Measurements from ENCODE around the gene INPP4B. TPM values are rescaled to one million over a fixed set of nuclear protein-coding genes. Genes with fewer than 3 reads are reported as not detected.
A peak's percentile ranks its signal among the peaks of the same experiment; 100 is the strongest.

The INPP4B gene
- total and polyA plus RNA-seq, 3 experiments from 2014 or later, result 50.3 to 52.6 (median 52.6) TPM

- H3K9me3 ChIP-seq (ENCODE audit: low read length), result no peaks in the 10 kb centered on the region
- Mint-ChIP-seq H3K36me3 (peaks cover 0 to 8% (median 7%) of the 10 kb centered on the region in 3 donors), H3K4me1 (peaks cover 67 to 89% (median 81%) of the 10 kb centered on the region in 3 donors), H3K4me3 (peak overlapping the region in 1 of 7 donors; percentile 32), H3K27me3 (no peaks in the 10 kb centered on the region), H3K27ac (peak overlapping the region in 6 of 8 donors; percentile 20 to 86 (median 48)), H3K9me3 (no peaks in the 10 kb centered on the region)
- CTCF ChIA-PET, result interaction anchor here (1.0 to 3.1 kb wide), 3 partner anchors 12 to 28 kb away, joined by 3 to 14 read pairs (median 9); no protein-coding TSS in a partner anchor
- no peak overlapping the region for H3K4me3 ChIP-seq (ENCODE audit: low read length)
- H3K4me1 ChIP-seq (ENCODE audit: insufficient read depth, low read length), result peaks cover 66% of the 10 kb centered on the region
- no peak overlapping the region for H3K27ac ChIP-seq (ENCODE audit: low read depth, low read length)
- H3K27me3 ChIP-seq (ENCODE audit: insufficient read depth, low read length, poor library complexity, severe bottlenecking), result no peaks in the 10 kb centered on the region
- no peaks in the 10 kb centered on the region for H3K36me3 ChIP-seq (ENCODE audit: insufficient read depth, low read length)
- POLR2A ChIA-PET, result interaction anchor here (0.7 kb wide), 1 partner anchor 186 kb away, joined by 3 read pairs; no protein-coding TSS in a partner anchor
- DNase-seq, result no peak
These were observed 466.0 kb downstream of the INPP4B start for GRCh38 chr4:142380052-142380602.

- ChIA-PET CTCF (interaction anchor here (0.6 to 3.1 kb wide), 7 partner anchors 12 to 28 kb away, joined by 3 to 14 read pairs (median 3); no protein-coding TSS in a partner anchor), POLR2A (interaction anchor here (0.6 to 0.7 kb wide), 2 partner anchors 10 to 187 kb away, joined by 3 to 5 read pairs; no protein-coding TSS in a partner anchor)
- Mint-ChIP-seq H3K4me1 (peaks cover 67 to 89% (median 82%) of the 10 kb centered on the region in 3 donors), H3K9me3 (no peaks in the 10 kb centered on the region), H3K27ac (peak overlapping the region in 7 of 8 donors; percentile 5 to 72 (median 57)), H3K27me3 (no peaks in the 10 kb centered on the region), H3K4me3 (peak overlapping the region in 3 of 7 donors; percentile 35 to 55 (median 38)), H3K36me3 (peaks cover 0 to 8% (median 6%) of the 10 kb centered on the region in 3 donors)
- no peak overlapping the region for H3K4me3 ChIP-seq (ENCODE audit: low read length)
- H3K27ac ChIP-seq (ENCODE audit: low read depth, low read length), result no peak overlapping the region
- DNase-seq, result no peak
- no peaks in the 10 kb centered on the region for H3K36me3 ChIP-seq (ENCODE audit: insufficient read depth, low read length)
- no peaks in the 10 kb centered on the region for H3K27me3 ChIP-seq (ENCODE audit: insufficient read depth, low read length, poor library complexity, severe bottlenecking)
- peaks cover 73% of the 10 kb centered on the region for H3K4me1 ChIP-seq (ENCODE audit: insufficient read depth, low read length)
- no peaks in the 10 kb centered on the region for H3K9me3 ChIP-seq (ENCODE audit: low read length)
These were observed 466.6 kb downstream of the INPP4B start for GRCh38 chr4:142379277-142380051.

DNA sequence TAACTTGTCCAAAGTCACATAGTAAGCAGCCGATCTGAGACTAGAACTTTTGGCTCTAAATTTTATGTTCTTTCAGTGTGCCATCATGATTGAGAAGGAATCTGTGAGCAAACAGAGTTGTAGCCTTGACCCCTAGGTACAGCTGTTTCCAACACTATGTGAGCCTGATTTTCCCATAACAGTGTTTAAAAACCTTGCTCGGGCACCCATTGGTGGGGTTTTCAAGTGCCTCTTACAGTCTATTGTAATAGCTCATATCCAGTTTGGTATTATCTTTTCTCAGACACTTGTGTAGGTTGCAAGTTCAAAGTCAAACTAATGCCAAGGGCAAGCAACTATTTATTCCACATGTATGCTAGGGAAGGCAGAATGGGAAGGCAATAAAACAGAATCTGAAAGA, 467.9 kb downstream of the INPP4B start:
- H3K4me3 ChIP-seq (ENCODE audit: low read length), result no peak overlapping the region
- peaks cover 65 to 91% (median 81%) of the 10 kb centered on the region in 3 donors for H3K4me1 Mint-ChIP-seq
- peaks cover 71% of the 10 kb centered on the region for H3K4me1 ChIP-seq (ENCODE audit: insufficient read depth, low read length)
- peak overlapping the region; percentile 53 to 81 (median 70) for H3K4me3 Mint-ChIP-seq
- ChIA-PET CTCF (interaction anchor here (1.6 to 3.1 kb wide), 3 partner anchors 14 to 26 kb away, joined by 3 to 14 read pairs (median 9); no protein-coding TSS in a partner anchor), POLR2A (no interaction called here)
- no peaks in the 10 kb centered on the region for H3K36me3 ChIP-seq (ENCODE audit: insufficient read depth, low read length)
- no peaks in the 10 kb centered on the region for H3K9me3 Mint-ChIP-seq
- no peaks in the 10 kb centered on the region for H3K27me3 ChIP-seq (ENCODE audit: insufficient read depth, low read length, poor library complexity, severe bottlenecking)
- DNase-seq, result no peak
- no peak overlapping the region for H3K27ac ChIP-seq (ENCODE audit: low read depth, low read length)
- H3K9me3 ChIP-seq (ENCODE audit: low read length), result no peaks in the 10 kb centered on the region
- H3K27me3 Mint-ChIP-seq, result no peaks in the 10 kb centered on the region
- H3K36me3 Mint-ChIP-seq, result peaks cover 0 to 4% (median 3%) of the 10 kb centered on the region in 3 donors
- H3K27ac Mint-ChIP-seq, result peak overlapping the region; percentile 47 to 93 (median 86)

DNA sequence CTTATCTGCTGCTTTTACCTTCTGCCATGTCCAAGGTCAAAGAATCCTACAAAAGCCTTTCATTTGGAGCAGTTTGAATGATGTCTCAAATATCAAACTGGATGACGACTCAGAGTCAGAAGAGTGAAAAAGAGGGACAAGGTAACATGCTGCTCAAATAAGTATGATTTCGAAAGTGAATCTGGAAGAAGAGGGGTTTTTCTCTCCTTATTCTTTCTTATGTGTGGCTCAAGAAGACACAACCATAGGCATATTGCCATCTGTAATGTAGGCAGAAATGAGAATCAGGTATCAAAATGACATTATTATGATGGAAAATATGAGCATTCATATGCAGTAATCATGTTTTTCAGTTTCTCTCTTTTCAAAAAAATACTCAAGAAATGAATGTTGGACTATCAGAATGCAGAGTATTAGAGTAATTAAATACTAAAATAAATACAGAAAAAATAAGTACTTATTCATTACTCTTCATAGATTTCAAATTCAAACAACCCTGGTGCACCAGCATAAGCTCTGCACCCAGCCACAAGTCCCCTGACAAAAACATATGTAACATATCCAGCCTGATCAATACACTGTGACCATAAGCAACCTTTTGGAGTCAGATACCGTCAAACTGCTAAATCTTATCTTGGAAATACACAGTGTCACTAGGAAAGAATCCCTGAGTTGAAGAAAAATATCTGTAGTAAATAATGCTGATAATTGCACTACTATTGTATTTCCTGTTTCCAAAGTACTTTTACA, 468.6 kb downstream of the INPP4B start:
- peak overlapping the region; percentile 13 for H3K27ac ChIP-seq (ENCODE audit: low read depth, low read length)
- peak overlapping the region; percentile 47 to 93 (median 86) for H3K27ac Mint-ChIP-seq

DNA sequence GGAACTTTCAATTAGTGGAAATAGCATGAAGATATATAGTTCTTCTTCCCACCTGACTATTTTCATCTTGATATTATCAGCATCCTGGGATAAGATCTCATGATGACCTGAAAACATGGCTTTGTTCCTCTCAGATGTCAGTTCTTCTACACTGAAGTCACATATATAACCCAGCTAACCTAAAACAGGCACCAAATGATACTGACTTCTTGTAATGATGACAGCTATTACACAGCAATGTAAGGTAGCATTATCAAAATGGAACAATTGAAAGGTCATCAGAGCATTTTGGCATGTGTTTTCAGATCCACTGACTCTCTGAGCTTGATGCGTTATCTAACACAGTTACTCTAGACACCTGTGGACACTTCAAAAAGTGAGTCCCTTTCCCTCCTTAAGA, 469.9 kb downstream of the INPP4B start:
- H3K36me3 Mint-ChIP-seq, result peaks cover 0 to 4% (median under 1%) of the 10 kb centered on the region in 3 donors
- CTCF ChIA-PET, result interaction anchor here (1.0 kb wide), 1 partner anchor 61 kb away, joined by 3 read pairs; no protein-coding TSS in a partner anchor
- H3K36me3 ChIP-seq (ENCODE audit: insufficient read depth, low read length), result no peaks in the 10 kb centered on the region
- peak overlapping the region in 2 of 7 donors; percentile 3 to 38 for H3K4me3 Mint-ChIP-seq
- no peak for DNase-seq
- peaks cover 78 to 99% (median 96%) of the 10 kb centered on the region in 3 donors for H3K4me1 Mint-ChIP-seq
- H3K9me3 Mint-ChIP-seq, result peaks cover 0 to under 1% (median 0%) of the 10 kb centered on the region in 5 donors
- H3K9me3 ChIP-seq (ENCODE audit: low read length), result no peaks in the 10 kb centered on the region
- POLR2A ChIA-PET, result no interaction called here
- H3K27ac ChIP-seq (ENCODE audit: low read depth, low read length), result no peak overlapping the region
- H3K27me3 ChIP-seq (ENCODE audit: insufficient read depth, low read length, poor library complexity, severe bottlenecking), result no peaks in the 10 kb centered on the region
- H3K4me1 ChIP-seq (ENCODE audit: insufficient read depth, low read length), result peaks cover 84% of the 10 kb centered on the region
- no peak overlapping the region for H3K4me3 ChIP-seq (ENCODE audit: low read length)
- H3K27ac Mint-ChIP-seq, result peak overlapping the region in 5 of 8 donors; percentile 7 to 70 (median 54)
- H3K27me3 Mint-ChIP-seq, result no peaks in the 10 kb centered on the region

More for the DNA sequence above, 468.6 kb downstream of the INPP4B start:
- CTCF ChIA-PET, result interaction anchor here (3.1 kb wide), 1 partner anchor 14 kb away, joined by 9 read pairs; no protein-coding TSS in a partner anchor
- Histone ChIP-seq H3K36me3 (ENCODE audit: insufficient read depth, low read length) (no peaks in the 10 kb centered on the region), H3K27me3 (ENCODE audit: insufficient read depth, low read length, poor library complexity, severe bottlenecking) (no peaks in the 10 kb centered on the region), H3K9me3 (ENCODE audit: low read length) (no peaks in the 10 kb centered on the region), H3K4me1 (ENCODE audit: insufficient read depth, low read length) (peaks cover 74% of the 10 kb centered on the region), H3K4me3 (ENCODE audit: low read length) (peak overlapping the region; percentile 16)
- Mint-ChIP-seq H3K4me1 (peaks cover 68 to 92% (median 83%) of the 10 kb centered on the region in 3 donors), H3K9me3 (no peaks in the 10 kb centered on the region), H3K36me3 (peaks cover 0 to 4% (median 0%) of the 10 kb centered on the region in 3 donors), H3K4me3 (peak overlapping the region; percentile 53 to 81 (median 72)), H3K27me3 (no peaks in the 10 kb centered on the region)
- no peak for DNase-seq
- POLR2A ChIA-PET, result no interaction called here

GRCh38 chr4:142373610-142374009, 472.5 kb downstream of the INPP4B start:
- no peak for DNase-seq
- peaks cover 4 to 9% (median 5%) of the 10 kb centered on the region in 3 donors for H3K36me3 Mint-ChIP-seq
- Histone ChIP-seq H3K27me3 (ENCODE audit: insufficient read depth, low read length, poor library complexity, severe bottlenecking) (no peaks in the 10 kb centered on the region), H3K4me1 (ENCODE audit: insufficient read depth, low read length) (peaks cover 81% of the 10 kb centered on the region), H3K27ac (ENCODE audit: low read depth, low read length) (no peak overlapping the region), H3K4me3 (ENCODE audit: low read length) (no peak overlapping the region), H3K9me3 (ENCODE audit: low read length) (no peaks in the 10 kb centered on the region), H3K36me3 (ENCODE audit: insufficient read depth, low read length) (no peaks in the 10 kb centered on the region)
- ChIA-PET POLR2A (interaction anchor here (1.2 kb wide), 1 partner anchor 9 kb away, joined by 3 read pairs; no protein-coding TSS in a partner anchor), CTCF (interaction anchor here (0.9 to 2.0 kb wide), 3 partner anchors 13 to 25 kb away, joined by 3 to 6 read pairs (median 3); no protein-coding TSS in a partner anchor)
- peak overlapping the region in 2 of 8 donors; percentile 15 to 50 for H3K27ac Mint-ChIP-seq
- peaks cover 75 to 92% (median 90%) of the 10 kb centered on the region in 3 donors for H3K4me1 Mint-ChIP-seq
- H3K27me3 Mint-ChIP-seq, result no peaks in the 10 kb centered on the region
- H3K4me3 Mint-ChIP-seq, result no peak overlapping the region
- H3K9me3 Mint-ChIP-seq, result peaks cover 0 to 5% (median 0%) of the 10 kb centered on the region in 5 donors

- Histone ChIP-seq H3K27ac (ENCODE audit: low read depth, low read length) (no peak overlapping the region), H3K4me3 (ENCODE audit: low read length) (no peak overlapping the region), H3K36me3 (ENCODE audit: insufficient read depth, low read length) (no peaks in the 10 kb centered on the region), H3K27me3 (ENCODE audit: insufficient read depth, low read length, poor library complexity, severe bottlenecking) (no peaks in the 10 kb centered on the region), H3K4me1 (ENCODE audit: insufficient read depth, low read length) (peaks cover 80% of the 10 kb centered on the region), H3K9me3 (ENCODE audit: low read length) (no peaks in the 10 kb centered on the region)
- no peak for DNase-seq
- H3K4me3 Mint-ChIP-seq, result peak overlapping the region in 6 of 7 donors; percentile 5 to 61 (median 30)
- H3K27ac Mint-ChIP-seq, result peak overlapping the region; percentile 5 to 85 (median 35)
- POLR2A ChIA-PET, result no interaction called here
- peaks cover 0 to 5% (median 0%) of the 10 kb centered on the region in 5 donors for H3K9me3 Mint-ChIP-seq
- no peaks in the 10 kb centered on the region for H3K27me3 Mint-ChIP-seq
- H3K36me3 Mint-ChIP-seq, result peaks cover 5 to 11% (median 6%) of the 10 kb centered on the region in 3 donors
- CTCF ChIA-PET, result interaction anchor here (0.5 to 2.0 kb wide), 4 partner anchors 9 to 93 kb away, joined by 3 to 6 read pairs (median 3); no protein-coding TSS in a partner anchor
- peaks cover 73 to 92% (median 88%) of the 10 kb centered on the region in 3 donors for H3K4me1 Mint-ChIP-seq
These were observed 473.4 kb downstream of the INPP4B start for GRCh38 chr4:142372530-142373260.
